Fibroblast of skin of left quadriceps (primary cell): ENCODE measurements around the gene ANKRD33B.
"Not testable (repeated sequence)": the region's sequence is repeated elsewhere in the genome, so short reads cannot be mapped to it uniquely, and the experiment has no call there.

Experiments
- DNase-seq, 2 experiments: peaks; one replicate each; pipeline ENCODE4 v3.0.0-alpha.2; 2013; ENCODE audit warnings: low read depth in 2 of 2

ANKRD33B gene

DNA sequence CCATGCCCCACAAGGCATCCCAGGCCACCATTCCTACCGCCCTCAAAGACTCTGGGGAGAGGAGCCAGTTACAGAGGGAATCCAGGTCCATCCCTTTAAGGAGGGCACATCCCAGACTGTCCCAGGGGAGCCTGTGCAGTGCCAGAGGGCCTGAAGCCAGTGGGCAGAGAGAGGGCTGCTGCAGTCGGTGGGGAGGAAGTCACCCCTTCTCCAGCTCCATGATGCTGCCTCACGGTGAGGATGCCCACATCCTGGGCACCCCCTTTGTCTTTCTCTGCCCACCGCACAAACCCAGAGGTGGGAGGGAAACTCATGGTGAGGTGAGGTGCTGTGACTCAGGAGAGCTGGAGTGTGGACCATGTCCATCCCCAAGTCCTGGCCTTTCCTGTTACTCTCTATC is 26.2 kb upstream of the ANKRD33B start:
- DNase-seq = no peak

DNA sequence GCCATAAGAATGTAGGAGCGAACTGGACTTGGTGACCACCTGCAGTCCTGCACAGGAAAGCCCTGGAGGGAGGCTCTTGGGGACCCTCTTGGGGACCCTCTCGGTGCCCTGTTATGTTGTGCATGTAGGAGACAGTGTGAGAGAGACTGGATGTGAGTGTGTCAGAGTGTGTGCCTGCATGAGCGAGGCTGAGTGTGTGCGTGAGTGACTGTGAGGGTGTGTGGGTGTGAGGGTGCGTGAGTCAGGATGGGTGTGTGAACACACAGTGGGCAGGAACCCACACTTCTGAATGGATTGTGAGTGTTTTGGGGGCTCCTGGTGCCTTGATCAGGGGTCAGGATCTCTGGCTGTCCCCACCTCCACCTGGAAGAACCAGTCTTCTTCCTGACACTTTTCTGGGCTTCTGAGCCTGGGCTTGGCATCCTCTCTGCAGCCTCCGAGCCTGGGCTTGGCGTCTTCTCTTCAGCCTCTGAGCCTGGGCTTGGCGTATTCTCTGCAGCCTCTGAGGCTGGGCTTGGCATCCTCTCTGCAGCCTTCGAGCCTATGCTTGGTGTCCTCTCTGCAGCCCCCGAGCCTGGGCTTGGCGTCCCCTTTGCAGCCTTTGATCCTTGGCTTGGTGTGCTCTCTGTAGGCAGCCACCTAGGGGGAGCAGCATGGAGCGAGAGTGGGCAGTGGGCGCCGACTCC is 25.6 kb upstream of the ANKRD33B start:
- DNase-seq = no peak

DNA sequence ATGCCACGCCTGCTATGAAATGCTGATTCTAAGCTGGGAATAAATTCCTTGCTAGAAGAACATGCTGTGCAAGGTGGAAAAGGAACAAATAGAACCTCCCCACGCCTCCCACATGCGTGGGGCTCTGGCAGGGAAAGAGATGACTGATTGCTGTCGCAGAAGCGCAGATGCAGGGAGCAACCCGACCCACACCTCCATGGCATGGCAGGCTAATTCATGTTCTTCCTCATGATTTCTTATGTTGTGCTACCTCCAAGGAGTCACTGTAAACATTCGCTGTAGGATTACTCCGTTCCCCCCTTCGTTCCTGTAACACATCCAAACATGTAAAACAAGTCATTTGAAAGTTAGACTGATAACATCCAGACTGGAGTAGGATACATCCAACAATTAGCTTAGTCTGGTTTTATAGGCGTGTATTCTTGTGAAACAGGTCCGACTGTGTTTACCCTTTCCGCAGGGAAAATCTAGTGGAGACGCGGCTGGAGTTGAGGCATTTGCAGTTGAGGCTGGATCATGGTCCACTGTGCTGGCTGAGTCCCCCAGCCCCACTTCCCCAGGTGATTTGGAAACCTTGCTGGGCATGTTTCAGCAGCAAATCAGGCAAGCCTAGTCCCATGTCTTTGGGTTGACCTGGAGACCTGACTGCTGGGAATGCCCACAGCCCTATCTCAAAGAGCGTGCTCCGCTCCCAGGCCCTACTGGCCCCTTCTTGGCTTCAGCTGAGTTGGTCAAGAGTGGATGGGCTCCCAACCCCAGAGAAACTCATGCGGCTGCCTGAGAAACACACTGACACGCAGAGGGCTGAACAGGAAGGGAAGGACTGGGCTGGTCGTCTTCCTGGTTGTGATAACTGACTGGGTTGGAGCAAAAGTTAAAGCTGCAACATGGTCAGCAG is 24.8 kb upstream of the ANKRD33B start:
- no peak for DNase-seq

DNA sequence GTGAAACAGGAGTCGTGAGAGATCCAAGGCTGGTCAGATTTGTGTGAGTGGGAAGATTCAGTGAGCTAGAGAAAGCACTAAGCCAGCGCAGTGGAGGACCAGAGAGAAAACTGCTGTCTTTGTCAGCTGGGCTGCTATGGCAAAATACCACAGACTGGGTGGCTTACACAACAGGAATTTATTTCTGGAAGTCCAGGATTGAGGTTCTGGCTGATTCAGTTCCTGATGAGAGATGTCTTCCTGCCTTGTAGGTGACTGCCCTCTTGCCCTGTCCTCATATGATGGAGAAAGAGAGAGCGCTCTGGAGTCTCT is 24.2 kb upstream of the ANKRD33B start:
- DNase-seq = no peak

DNA sequence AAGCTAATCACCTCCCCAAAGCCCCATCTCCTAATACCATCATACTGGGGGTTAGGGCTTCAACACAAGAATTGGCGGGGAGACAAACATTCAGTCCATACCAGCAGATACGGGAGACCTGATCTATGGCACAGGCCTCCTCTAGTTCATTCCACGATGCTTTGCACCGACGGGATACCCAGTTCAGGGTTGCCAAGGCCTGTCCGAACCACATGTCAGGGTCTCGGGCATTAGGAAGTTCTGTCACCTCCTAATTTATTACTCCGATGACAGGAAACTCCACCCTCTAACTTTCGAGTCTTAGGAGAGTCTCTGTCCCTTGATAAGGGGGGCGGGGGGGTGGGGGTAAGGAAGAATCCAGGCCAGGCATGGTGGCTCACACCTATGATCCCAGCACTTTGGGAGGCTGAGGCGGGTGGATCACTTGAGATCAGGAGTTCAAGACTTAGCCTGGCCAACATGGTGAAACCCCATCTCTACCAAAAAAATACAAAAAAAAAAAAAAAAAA is 23.8 kb upstream of the ANKRD33B start:
- no peak for DNase-seq

DNA sequence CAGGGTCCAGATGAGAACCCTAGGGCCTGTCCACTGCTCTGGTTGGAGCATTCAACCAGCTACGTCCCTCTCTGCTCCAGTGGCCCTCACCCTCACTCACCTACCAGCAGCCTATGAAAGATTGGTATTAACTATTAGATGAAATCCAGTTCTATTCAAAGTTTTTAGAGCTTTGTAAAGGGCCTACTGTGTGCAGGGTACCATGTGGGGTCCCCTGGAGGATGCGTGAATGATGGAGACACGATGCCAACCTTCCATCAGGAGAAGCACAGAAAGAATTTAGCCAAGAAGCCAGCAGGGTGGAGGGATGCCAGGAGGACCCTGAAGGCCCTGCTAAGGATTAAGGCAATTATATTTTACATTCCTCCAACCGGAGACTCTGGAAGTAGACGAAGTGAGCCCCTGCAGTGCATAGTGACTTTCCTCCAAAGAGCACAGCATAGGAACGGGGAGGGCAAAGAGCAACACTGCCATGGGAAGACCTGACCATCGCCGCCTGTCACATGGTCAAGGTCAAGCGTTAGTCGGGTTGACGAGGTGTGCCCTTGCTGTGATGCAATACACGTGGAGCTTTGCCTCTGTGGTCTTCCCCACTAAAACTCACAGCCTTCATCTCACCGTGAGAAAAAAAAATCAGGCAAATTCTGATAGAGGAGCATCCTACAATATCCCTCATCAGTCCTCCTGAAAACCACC is 22.8 kb upstream of the ANKRD33B start:
- no peak for DNase-seq

DNA sequence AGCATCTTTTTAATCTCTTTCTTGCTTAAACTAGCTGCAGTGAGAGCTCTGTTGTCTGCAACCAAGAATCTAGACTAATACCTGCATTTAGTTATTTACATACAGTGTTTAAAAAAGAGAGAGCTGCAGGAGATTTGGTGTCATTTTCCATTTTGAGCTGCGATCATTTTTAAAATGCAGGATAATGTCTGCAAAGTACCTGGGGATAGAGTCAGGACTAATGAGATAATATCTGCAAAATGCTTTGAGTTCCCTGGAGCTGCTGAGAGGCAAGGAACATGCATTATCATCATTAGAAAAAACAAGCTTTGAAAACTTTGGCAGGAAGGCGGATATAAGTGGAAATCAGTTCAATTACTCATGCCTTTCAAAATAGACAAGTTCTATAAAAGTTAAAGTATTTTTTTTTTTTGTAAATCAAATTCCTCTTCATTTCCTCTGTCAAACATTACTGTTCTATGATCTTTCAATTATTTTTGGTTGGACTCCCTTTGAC is 21.8 kb upstream of the ANKRD33B start:
- no peak for DNase-seq

DNA sequence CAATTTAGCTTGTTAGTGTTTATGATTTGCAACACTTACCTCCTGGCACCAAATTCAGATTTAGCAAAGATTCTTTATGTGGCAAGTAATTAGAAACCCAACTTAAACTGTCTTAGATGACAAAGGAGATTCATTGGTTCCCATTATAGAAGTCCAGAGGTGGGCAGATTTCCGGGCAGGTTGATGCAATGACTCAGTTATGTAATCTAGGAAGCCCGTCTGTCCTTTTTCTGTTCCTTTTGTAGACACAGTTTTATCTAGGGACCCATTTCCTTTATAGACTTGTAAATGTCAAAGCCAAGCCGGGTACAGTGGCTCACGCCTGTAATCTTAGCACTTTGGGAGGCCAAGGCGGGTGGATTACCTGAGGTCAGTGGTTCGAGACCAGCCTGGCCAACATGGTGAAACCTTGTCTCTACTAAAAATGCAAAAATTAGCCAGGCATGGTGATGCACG is 20.3 kb upstream of the ANKRD33B start:
- no peak for DNase-seq

DNA sequence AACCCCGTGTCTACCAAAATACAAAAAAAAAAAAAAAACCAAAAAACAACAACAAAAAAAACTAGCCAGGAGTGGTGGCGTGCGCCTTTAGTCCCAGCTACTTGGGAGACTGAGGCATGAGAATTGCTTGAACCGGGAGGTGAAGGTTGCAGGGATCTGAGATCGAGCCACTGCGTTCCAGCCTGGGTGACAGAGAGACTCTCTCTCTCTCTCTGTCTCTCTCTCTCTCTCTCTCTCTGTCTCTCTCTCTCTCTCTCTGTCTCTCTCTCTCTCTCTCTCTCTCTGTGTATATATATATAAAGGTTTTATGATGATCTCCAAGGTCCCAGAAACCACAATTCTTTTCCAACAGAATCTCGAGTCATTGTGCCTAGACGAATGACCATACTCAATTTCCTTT is 18.8 kb upstream of the ANKRD33B start:
- DNase-seq = no peak

DNA sequence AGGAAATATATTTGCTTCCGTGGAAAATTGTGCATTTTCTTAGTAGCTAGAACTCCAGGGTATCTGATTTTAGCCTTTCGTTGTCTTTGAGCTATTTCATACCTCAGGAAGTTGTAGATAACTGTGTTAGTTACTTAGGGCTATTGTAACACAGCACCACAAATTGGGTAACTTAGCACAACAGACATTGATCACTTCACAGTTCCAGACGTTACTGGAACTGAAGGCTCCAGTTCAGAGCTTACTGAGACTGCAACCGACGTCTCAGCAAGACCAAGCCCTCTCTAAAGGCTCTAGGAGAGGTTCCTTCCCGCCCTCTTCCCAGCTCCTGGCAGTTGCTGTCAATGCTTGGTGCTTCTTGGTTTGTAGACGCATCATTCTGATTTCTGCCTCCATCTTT is 17.7 kb upstream of the ANKRD33B start:
- DNase-seq = no peak

DNA sequence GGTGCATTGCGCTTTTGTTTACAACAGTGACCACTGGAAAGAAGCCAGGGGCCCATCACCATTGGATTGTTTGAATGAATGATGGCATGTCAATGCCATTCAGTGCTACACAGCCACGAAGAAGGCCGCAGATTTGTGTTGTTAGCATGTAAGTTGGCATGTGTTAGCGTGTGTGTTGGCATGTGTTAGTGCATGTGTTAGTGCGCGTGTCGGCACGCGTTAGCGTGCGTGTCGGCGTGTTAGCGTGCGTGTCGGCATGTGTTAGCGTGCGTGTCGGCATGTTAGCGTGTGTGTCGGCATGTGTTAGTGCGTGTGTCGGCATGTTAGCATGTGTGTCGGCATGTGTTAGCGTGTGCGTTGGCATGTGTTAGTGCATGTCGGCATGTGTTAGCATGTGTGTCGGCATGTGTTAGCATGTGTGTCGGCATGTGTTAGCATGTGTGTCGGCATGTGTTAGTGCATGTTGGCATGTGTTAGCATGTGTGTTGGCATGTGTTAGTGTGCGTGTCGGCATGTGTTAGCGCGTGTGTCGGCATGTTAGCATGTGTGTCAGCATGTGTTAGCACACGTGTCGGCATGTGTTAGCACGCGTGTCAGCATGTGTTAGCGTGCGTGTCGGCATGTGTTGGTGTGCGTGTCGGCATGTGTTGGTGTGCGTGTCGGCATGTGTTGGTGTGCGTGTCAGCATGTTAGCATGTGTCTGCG is 15.3 kb upstream of the ANKRD33B start:
- DNase-seq = no peak

DNA sequence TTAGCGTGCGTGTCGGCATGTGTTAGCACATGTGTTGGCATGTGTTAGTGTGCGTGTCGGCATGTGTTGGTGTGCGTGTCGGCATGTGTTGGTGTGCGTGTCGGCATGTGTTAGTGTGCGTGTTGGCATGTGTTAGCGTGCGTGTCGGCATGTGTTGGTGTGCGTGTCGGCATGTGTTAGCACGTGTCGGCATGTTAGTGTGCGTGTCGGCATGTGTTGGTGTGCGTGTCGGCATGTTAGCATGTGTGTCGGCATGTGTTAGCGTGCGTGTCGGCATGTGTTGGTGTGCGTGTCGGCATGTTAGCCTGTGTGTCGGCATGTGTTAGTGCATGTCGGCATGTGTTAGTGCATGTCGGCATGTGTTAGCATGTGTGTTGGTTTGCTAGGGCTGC is 14.8 kb upstream of the ANKRD33B start:
- DNase-seq = not testable (repeated sequence)

DNA sequence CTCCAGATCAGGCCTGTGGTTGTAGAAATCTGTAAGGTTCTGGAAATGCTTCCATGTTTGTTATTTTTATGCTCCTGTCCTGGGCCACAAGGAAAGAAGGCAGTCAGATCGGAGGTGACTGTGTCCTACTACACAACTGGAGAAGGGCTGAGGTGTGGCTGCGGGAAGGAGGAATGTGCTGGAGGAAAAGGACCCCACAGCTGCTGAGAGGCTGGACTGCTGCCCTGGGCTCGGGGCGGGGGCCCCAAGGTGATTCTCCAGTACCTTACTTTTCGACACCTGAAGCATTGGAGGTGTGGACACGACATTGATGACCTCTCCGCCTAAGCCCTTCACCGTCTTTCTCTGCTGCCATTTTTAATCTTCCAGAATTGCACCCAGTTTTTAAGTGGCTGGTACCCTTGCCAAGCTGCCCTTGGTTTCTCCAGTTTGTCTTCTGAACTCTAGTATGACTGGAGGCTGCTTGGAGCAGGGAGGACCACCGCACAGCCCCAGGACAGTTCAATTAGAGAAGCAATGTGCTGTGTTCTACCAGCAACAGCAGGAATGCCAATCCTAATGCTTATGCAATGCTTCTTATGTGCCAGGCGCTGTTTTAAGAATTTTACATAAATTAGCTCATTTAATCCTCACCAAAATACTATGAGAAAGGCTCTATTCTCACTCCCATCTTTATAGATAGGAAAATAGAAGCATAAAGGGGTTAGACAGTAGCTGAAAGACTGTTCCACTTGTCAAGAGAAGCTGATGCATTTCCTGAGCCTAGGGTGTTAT is 13.5 kb upstream of the ANKRD33B start:
- DNase-seq = no peak

DNA sequence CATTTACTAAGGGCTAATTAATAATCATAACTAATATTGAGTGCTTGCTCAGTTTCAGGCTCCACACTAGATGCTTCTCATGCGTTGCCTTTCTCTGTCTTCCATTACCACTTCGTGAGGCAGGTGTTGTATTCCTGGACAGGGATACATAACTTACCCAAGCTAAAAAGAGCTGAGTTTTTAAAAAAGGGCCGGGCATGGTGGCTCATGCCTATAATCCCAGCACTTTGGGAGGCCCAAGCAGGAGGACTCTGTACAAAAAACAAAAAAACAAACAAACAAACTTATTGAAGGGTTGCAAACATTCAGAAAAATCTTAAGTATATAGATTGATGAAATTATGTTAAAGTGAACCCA is 12.1 kb upstream of the ANKRD33B start:
- no peak for DNase-seq

DNA sequence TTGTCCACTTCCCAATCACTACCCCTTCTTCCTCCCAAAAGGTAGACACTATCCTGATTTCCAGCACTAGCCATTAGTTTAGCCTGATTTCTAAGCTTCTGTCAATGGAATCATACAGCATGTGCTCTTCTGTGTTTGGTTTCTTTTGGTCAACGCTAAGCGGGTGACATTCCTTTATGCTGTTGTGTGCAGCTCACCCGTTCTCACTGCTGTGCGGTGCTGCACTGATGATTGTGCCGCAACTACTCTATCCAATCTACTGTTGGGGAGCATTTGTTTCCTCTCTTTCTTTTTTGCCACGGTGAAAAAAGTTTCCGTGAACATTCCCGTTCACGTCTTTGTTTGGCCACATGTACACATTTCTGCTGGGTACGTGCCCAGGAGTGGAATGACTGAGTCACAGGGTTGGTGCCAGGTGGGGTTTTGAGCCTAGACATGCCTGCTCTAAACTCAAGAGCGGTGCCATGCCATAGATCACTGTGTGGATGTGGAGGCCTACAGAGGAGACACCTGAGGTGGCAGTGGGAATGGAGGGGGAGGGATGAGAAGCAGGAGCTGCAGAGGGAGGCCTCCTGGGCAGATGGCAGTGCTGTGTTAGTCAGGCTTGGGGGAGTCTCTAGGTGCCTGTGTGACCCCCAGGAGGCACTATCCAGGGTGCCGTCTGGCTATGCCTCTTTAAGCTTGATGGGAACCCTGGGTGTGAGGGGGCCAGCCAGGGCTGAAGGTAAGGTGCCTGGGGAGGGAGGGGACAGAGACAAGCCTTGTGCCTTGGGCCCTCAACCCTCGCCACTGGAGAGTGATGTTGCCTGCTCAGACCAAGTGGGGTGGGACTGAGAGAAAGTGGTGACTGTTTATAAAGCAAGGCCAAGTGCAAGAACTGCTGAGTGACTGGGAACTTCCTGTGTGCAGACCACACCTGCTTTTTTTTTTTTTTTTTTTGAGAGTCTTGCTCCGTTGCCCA is 11.4 kb upstream of the ANKRD33B start:
- no peak for DNase-seq

DNA sequence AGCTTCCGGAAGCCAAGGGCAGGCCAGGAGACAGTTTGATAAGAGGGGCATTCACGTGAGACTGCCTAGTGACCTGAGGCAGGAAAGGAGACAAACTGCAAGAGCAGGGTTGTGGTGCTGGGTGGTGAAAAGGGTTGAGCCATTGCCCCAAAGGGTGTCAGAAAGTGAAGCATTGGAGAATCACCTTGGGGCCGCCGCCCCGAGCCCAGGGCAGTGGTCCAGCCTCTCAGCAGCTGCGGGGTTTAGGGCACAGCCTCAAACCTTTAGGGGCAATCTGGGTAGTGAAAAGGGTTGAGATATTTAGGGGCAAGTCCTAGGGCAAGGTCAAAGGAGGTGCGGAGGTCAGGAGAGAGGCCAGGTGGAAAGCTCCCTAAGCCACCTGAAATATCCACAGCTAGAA is 10.4 kb upstream of the ANKRD33B start:
- DNase-seq = no peak

DNA sequence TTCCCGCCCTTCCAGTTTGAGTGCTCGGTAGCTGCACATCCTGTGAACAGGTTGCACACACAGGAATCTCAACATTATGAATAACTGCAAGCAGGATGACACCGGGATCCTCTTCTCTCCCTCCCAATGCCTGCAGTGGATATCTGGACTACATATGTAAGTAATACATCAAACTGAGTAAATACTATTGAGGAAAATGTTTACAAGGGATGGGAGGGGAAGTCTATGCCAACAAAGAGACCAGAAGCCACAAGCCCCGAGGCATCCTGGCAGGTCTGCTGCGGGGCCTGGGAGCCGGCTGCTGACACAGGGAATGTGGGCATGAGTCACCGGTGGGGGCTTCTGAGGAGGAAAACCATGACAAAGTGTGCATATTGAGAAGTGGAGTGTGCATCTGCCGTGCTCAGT is 8.6 kb upstream of the ANKRD33B start:
- DNase-seq = peak; percentile 68 to 72

DNA sequence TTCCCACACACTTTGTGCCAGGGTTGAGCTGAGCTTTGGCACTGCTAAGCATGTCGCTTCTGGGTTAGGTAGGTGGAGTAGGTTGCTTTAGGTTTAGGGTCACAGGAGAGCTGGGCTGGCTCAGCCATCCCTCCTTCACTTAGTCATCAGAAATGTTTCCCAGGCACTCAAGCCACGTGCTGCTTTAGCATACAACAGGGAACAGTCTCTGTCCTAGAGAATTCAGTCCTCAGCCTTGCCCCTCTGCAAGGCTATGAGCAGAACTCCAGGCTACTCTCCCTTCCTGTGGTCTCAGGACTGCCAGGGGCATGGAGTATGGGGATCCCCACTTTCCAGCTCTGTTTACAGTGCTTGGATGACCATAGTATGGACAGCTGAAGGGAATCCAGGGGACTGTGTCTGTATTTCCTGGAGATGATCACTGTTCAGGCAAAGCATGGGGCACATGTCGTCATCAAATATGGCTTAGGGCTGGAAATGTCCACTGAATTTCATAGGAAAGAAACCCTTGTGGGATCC is 7.5 kb upstream of the ANKRD33B start:
- no peak for DNase-seq

DNA sequence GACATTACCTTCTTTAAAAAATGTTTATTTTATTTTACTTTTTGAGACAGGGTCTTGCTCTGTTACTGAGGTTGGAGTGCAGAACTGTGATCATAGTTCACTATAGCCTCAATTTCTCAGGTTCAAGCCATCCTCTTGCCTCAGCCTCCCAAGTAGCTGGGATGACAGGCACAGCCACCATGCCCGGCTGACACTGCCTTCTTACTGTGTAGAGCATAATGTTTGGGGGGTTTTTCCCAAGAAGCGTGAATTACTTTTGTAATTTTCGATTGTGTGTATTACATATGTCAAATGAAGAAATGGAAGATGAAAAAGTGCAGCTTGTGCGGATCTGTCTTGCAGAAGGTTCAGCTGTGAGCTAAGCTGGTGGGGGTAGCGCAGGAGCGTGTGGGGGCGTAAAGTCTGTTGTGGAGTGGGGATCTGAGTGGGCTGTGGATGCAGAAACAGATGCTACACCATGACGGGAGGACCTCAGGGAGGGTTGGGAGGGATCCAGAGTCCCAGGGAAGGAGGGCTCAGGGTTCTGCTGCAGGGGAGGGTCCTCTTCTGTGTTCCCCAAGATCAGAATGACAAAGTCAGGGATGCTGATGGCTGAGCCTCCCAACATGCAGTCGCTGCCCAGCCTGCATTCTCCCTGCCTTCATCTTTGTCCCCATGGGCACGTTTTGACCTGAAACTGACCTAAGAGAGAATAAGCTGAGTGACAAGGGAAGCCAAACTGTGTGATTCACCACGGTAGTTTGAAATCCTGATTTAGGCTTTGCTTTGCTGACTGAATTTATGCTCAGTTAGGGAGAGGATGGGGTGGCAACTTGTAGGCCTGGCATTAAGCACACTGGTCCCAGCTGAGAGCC is 6.8 kb upstream of the ANKRD33B start:
- DNase-seq = no peak
